Activated CD4-positive, alpha-beta memory T cell treated with anti-CD3 and anti-CD28 coated beads for 36 hours (primary cell): ENCODE data around the gene CABLES1. TPM values are rescaled to one million over a fixed set of nuclear protein-coding genes. Genes with fewer than 3 reads are reported as not detected.
"Not testable (repeated sequence)": the region's sequence is repeated elsewhere in the genome, so short reads cannot be mapped to it uniquely, and the experiment has no call there.

Experiments
- CTCF ChIA-PET: fragments of 350-600 bp; sonication (Branson Sonifier 250); formaldehyde crosslinking; loops from one replicate; lab custom pipeline; 2021; ENCODE audit warnings: antibody characterized with exemption, inconsistent platforms; lab: Charles Lee
- POLR2A ChIA-PET: fragments of 350-600 bp; sonication (Branson Sonifier 250); formaldehyde crosslinking; loops from one replicate; lab custom pipeline; 2021; ENCODE audit warnings: antibody characterized with exemption; lab: Charles Lee
- DNase-seq: peaks from one replicate; pipeline ENCODE4 v3.0.0-alpha.2; 2020
- H3K27ac Mint-ChIP-seq: one replicate; pipeline ENCODE4 v1.8.0; 2021; ENCODE audit warnings: mixed read lengths
- H3K27me3 Mint-ChIP-seq: one replicate; pipeline ENCODE4 v1.8.0; 2021; ENCODE audit warnings: mixed read lengths
- H3K36me3 Mint-ChIP-seq: one replicate; pipeline ENCODE4 v1.8.0; 2021; ENCODE audit warnings: mixed read lengths
- H3K4me1 Mint-ChIP-seq: one replicate; pipeline ENCODE4 v1.8.0; 2021; ENCODE audit warnings: low read depth, mixed read lengths
- H3K4me3 Mint-ChIP-seq: one replicate; pipeline ENCODE4 v1.8.0; 2021; ENCODE audit warnings: mild to moderate bottlenecking, mixed read lengths
- H3K9me3 Mint-ChIP-seq: one replicate; pipeline ENCODE4 v1.8.0; 2021; ENCODE audit warnings: mixed read lengths
- intact Hi-C: fragments of 100-400 bp; cut with micrococcal nuclease; formaldehyde crosslinking; loops from one replicate; pipeline ENCODE4 v1.15.1; 2023
- total RNA-seq, 2 experiments: library from RNA; stranded (reverse); gene quantifications; one replicate each; pipeline ENCODE4 v1.2.3, GENCODE V29; 2021

Gene CABLES1
- total RNA-seq, 2 experiments from 2014 or later: 1.2 to 2.2 TPM

DNA sequence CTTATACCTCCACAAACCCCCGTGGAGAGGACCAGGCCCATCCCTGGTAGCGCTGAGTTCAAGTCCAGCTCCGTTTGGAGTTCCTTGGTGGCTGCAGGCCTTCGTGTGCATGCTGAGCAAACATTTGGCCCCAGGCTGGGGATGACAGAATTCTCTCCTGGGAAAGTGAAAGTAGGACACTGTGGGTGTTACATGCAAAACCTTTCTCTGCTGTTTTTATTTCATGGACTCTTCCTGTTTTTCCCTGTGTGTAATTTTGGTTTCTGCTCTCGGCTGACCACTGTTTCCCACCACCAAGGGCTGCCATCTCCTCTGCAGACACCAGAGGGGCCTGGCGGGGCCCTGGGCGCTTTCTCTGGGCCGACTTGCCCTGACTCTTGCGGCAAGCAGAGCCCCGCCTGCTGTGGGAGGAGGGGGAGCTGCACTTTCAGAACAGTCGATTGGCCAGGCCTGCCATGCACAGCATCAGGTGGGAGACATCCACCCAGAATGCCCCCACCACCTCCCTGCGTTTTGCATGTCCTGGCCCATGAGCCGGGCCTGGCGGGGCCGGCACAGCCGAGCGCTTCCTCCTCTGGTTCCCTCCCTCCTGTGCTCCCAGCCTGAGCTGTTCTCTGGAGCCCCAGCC lies 102.4 kb downstream of the CABLES1 start:
- Mint-ChIP-seq H3K4me1 (peaks cover 22% of the 10 kb centered on the region), H3K36me3 (no peaks in the 10 kb centered on the region), H3K27me3 (peaks cover 1% of the 10 kb centered on the region), H3K4me3 (peak overlapping the region; percentile 45), H3K9me3 (no peaks in the 10 kb centered on the region), H3K27ac (peak overlapping the region; percentile 31)
- intact Hi-C loops: loop anchor here (1.0 to 10.0 kb wide), 2 partner anchors 28 to 403 kb away; no protein-coding TSS in a partner anchor
- ChIA-PET CTCF (interaction anchor here (2.0 kb wide), 1 partner anchor 174 kb away, joined by 6 read pairs; no protein-coding TSS in a partner anchor), POLR2A (no interaction called here)
- peak; percentile 71 for DNase-seq

DNA sequence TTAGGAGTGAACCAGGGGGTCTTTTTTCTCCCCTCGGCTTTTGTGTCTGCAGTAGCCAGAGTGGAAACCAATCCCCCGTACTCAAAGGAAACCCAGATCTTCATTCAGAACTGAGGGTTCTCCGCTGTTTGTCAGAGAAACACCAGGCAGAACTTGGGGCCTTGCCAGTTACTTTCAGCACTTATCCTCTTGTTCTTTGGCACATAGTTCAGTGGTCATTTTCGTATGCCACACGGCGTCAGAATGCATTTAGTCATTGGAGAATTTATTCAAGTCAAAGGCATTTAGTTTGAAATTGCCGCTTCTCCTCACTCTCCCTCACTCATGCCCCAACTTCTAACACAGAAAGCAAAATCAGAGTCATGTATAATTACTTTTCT lies 102.9 kb downstream of the CABLES1 start:
- Mint-ChIP-seq H3K4me1 (peaks cover 20% of the 10 kb centered on the region), H3K36me3 (no peaks in the 10 kb centered on the region), H3K27ac (peak overlapping the region; percentile 31), H3K9me3 (no peaks in the 10 kb centered on the region), H3K4me3 (no peak overlapping the region), H3K27me3 (peaks cover 1% of the 10 kb centered on the region)
- intact Hi-C loops: loop anchor here (10.0 kb wide), 1 partner anchor 403 kb away; no protein-coding TSS in a partner anchor
- ChIA-PET POLR2A (no interaction called here), CTCF (no interaction called here)
- no peak for DNase-seq

DNA sequence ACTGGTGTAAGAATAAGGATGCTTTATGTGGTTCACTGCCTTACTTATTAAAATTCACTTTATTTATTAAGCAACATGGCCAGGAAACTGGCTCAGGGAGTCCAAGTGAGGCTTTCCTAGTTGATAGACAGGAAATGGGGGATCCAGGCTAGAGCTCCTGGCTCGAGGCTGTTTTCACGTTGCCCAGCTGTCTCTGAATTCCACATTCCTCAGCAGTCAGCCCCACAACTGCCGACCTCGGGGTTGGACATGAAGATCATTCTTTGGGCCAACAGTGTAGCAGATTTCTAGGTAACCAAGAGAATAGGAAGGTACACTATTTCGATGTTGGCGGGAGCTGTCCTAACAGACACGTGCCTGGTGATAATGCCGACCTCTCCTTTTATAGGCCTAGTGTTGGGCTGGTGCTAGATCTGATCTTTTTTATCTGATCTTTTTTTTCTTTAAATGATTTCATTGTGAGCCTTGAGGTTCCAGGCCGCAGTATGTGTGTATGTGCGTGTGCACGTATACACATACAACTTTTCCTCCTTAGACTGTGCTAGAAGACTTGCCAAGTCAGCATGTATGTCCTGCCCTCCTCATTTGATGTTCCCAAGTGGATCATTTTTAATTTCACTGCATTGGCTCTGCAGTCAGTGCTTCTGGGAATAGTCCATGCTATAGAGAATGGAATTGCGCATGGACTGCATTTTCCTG lies 103.5 kb downstream of the CABLES1 start:
- no peaks in the 10 kb centered on the region for H3K36me3 Mint-ChIP-seq
- no peak overlapping the region for H3K4me3 Mint-ChIP-seq
- intact Hi-C loops: loop anchor here (10.0 kb wide), 1 partner anchor 404 kb away; no protein-coding TSS in a partner anchor
- peaks cover 20% of the 10 kb centered on the region for H3K4me1 Mint-ChIP-seq
- H3K27ac Mint-ChIP-seq: no peak overlapping the region
- ChIA-PET CTCF (no interaction called here), POLR2A (no interaction called here)
- peaks cover 1% of the 10 kb centered on the region for H3K27me3 Mint-ChIP-seq
- no peaks in the 10 kb centered on the region for H3K9me3 Mint-ChIP-seq
- DNase-seq: no peak

DNA sequence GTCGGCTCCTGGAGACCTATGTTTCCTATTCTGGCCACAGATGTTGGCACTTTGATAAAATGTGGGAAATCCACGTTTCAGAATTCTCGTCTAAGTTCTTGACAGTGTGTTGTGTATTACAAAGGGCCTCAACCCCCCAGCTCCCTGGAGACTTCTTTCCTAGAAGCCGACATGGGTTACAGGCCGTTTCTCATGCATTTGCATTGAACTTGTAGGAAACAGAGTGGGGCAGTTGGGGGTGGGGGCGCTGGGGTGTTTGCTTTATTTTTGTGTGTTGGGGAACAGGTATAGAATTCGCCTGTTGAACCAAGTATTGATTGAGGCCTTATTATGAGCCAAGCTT lies 104.0 kb downstream of the CABLES1 start:
- peaks cover 20% of the 10 kb centered on the region for H3K4me1 Mint-ChIP-seq
- ChIA-PET POLR2A (no interaction called here), CTCF (no interaction called here)
- H3K9me3 Mint-ChIP-seq: no peaks in the 10 kb centered on the region
- no peak overlapping the region for H3K27ac Mint-ChIP-seq
- H3K27me3 Mint-ChIP-seq: peaks cover 1% of the 10 kb centered on the region
- DNase-seq: no peak
- H3K36me3 Mint-ChIP-seq: no peaks in the 10 kb centered on the region
- intact Hi-C loops: loop anchor here (10.0 kb wide), 1 partner anchor 405 kb away; no protein-coding TSS in a partner anchor
- H3K4me3 Mint-ChIP-seq: no peak overlapping the region

DNA sequence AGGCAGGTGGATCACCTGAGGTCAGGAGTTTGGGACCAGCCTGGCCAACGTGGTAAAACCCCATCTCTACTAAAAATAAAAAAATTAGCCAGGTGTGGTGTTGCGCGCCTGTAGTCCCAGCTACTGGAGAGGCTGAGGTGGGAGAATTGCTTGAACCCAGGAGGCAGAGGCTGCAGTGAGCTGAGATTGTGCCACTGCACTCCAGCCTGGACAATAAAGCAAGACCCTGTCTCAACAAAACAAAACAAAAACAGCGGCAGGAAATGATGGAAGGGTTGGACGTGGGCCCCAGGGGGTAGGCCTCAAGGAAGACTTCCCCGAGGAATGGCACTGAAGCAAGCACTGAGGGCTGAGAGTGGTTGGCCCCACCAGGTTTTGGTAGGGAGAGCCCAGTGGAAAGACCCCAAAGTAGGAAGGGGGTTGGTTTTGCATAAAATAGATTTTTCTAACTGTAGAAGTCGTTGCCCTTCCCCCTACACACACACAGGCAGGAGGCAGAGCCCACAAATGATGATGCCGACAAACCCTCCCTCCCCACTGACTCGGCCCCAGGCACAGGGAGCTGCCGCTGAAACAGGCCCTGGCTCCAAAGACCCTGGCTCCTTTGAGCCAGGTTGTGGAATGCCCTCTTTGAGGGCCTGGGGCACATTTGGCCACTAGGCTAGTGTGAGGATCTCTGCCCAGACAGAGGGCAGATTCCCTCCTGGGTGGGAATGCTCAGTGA lies 104.8 kb downstream of the CABLES1 start:
- POLR2A ChIA-PET: no interaction called here
- CTCF ChIA-PET: interaction anchor here (0.6 to 1.2 kb wide), 2 partner anchors 79 to 108 kb away, joined by 3 read pairs; no protein-coding TSS in a partner anchor
- H3K27me3 Mint-ChIP-seq: peaks cover 1% of the 10 kb centered on the region

DNA sequence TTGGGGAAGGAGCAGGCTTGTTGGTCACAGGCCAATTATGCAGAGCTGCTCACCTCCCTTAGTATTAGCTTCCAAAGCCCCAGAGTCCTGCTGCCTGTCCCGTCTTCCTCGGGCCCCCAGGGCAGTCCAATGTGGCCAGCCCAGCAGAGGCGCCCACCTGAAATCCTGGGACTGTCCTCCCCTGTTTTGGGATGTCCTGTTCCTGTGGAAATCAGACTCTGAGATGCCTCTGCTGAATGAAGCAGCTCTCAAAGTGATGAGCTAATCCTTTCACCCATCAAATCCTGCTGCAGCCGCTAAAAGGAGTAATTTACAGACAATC lies 105.3 kb downstream of the CABLES1 start:
- ChIA-PET POLR2A (no interaction called here), CTCF (interaction anchor here (0.6 to 1.2 kb wide), 2 partner anchors 80 to 109 kb away, joined by 3 read pairs; no protein-coding TSS in a partner anchor)
- Mint-ChIP-seq H3K27ac (no peak overlapping the region), H3K4me1 (peaks cover 20% of the 10 kb centered on the region), H3K9me3 (no peaks in the 10 kb centered on the region), H3K4me3 (no peak overlapping the region), H3K27me3 (peaks cover 1% of the 10 kb centered on the region), H3K36me3 (no peaks in the 10 kb centered on the region)
- DNase-seq: no peak
- intact Hi-C loops: no loop called here

More for the DNA sequence above, 104.8 kb downstream of the CABLES1 start:
- Mint-ChIP-seq H3K27ac (no peak overlapping the region), H3K4me3 (no peak overlapping the region), H3K36me3 (no peaks in the 10 kb centered on the region), H3K9me3 (no peaks in the 10 kb centered on the region), H3K4me1 (peaks cover 20% of the 10 kb centered on the region)
- intact Hi-C loops: loop anchor here (10.0 kb wide), 1 partner anchor 405 kb away; no protein-coding TSS in a partner anchor
- no peak for DNase-seq

DNA sequence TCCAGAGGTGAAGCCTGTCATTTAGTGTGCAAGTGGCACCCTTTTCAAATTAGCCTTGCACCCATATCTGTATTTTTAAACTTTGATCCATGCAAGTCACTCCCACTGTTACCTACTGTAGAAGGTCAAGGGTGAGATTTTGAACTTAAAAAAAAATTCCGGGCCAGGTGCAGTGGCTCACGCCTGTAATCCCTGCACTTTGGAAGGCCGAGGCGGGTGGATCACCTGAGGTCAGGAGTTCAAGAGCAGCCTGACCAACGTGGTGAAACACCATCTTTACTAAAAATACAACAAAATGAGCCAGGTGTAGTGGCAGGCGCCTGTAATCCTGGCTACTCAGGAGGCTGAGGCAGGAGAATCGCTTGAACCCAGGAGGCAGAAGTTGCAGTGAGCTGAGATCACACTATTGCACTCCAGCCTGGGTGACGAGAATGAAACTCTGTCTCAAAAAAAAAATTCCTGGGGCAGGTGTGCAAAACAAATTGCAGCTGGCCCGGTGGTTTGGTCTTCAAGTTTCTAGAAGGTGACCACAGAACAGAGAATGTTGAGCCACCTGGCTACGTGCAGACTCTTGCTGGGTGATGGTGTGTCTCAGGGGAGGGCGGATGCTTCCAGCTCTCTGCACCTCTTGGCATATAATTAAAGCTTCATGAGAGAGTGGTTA lies 106.7 kb downstream of the CABLES1 start:
- DNase-seq, H3K36me3 Mint-ChIP-seq, POLR2A ChIA-PET, H3K27ac Mint-ChIP-seq, H3K27me3 Mint-ChIP-seq, H3K9me3 Mint-ChIP-seq, intact Hi-C loops, H3K4me3 Mint-ChIP-seq, CTCF ChIA-PET: not testable (repeated sequence)
- peaks cover 20% of the 10 kb centered on the region for H3K4me1 Mint-ChIP-seq

DNA sequence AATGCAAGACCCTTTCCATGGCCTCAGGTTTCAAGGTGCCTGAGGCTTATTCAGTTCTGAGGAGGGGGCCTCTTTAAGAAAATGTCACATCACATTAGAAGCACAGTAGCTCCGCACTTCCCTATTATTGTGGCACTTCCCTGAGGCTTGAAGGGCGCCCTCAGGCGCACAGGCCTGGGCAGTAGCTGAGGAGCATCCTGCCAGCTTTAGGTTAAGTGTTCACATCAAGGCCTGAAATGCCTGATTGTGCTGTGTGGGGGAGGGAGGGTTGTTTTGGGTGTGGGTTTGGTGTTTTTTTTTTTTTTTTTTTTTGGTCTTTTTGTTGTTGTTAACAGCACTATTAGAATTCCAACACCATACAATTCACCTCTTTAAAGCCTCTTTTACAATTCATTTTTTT lies 107.9 kb downstream of the CABLES1 start:
- DNase-seq: no peak
- CTCF ChIA-PET: no interaction called here

DNA sequence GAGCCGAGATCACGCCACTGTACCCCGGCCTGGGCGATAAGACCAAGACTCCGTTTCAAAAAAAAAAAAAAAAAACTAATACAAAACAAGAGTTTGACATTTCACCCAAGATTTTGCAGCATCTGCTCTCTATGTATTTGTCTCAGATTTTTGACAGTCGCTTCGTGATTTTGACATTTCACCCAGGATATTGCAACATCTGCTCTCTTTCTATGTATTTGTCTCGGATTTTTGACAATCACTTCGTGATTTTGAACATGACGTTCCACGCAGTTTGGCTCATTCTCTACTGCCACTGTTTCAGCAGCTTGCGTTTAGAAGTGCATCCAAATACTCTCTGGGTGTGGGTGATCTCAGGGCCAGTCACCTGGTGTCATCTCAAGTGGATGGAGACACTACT lies 108.5 kb downstream of the CABLES1 start:
- intact Hi-C loops: no loop called here
- POLR2A ChIA-PET: no interaction called here
- Mint-ChIP-seq H3K9me3 (no peaks in the 10 kb centered on the region), H3K4me1 (peaks cover 1% of the 10 kb centered on the region), H3K36me3 (no peaks in the 10 kb centered on the region), H3K27ac (no peak overlapping the region), H3K4me3 (no peak overlapping the region), H3K27me3 (no peaks in the 10 kb centered on the region)
- CTCF ChIA-PET: no interaction called here
- no peak for DNase-seq

More for the DNA sequence above, 107.9 kb downstream of the CABLES1 start:
- H3K9me3 Mint-ChIP-seq: no peaks in the 10 kb centered on the region
- H3K27ac Mint-ChIP-seq: no peak overlapping the region
- no peaks in the 10 kb centered on the region for H3K27me3 Mint-ChIP-seq
- intact Hi-C loops: no loop called here
- POLR2A ChIA-PET: no interaction called here
- H3K36me3 Mint-ChIP-seq: no peaks in the 10 kb centered on the region
- H3K4me3 Mint-ChIP-seq: no peak overlapping the region
- peaks cover 8% of the 10 kb centered on the region for H3K4me1 Mint-ChIP-seq

DNA sequence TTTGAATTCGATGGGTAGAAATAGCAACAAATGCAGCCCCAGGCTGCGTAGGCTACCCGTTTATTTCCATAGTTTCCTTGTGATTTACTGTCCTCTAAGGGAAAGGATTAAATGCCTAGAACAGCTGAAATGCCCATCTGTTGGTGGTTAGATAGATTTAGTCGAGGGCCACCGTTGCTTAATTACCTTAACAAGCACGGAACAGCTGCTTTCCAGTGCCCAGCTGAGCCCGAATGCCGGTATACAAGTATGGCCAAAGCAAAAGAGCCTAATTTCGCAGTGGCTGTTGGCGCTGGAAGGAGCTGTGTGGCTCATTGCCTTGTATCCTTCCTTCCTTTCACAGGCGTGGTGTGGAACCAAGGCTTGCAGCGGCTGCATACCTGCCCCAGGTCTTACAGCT lies 109.1 kb downstream of the CABLES1 start:
- Mint-ChIP-seq H3K9me3 (no peaks in the 10 kb centered on the region), H3K27me3 (no peaks in the 10 kb centered on the region), H3K4me3 (no peak overlapping the region), H3K36me3 (no peaks in the 10 kb centered on the region), H3K4me1 (no peaks in the 10 kb centered on the region), H3K27ac (no peak overlapping the region)
- POLR2A ChIA-PET: no interaction called here
- intact Hi-C loops: no loop called here
- CTCF ChIA-PET: no interaction called here
- no peak for DNase-seq

DNA sequence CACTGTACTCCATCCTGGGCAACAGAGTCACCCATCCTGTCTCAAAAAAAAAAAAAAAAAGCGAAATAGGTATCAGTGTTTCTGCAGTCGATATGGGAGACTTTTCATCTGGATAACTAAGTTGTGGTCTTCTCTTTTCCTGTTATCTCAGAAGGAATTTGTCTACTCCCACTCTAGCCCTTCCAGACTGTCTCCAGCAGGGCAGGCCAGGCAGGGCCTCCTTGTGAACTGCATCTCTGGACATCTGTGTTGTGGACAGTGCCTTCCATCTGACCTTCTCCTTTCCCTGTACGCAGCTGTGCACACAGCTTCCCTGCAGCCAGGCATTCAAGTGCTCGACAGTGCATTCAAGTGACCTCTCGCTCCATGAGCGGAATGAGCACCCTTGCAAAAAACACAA lies 110.2 kb downstream of the CABLES1 start:
- CTCF ChIA-PET: no interaction called here
- Mint-ChIP-seq H3K27ac (no peak overlapping the region), H3K9me3 (no peaks in the 10 kb centered on the region), H3K4me3 (no peak overlapping the region), H3K27me3 (no peaks in the 10 kb centered on the region), H3K4me1 (no peaks in the 10 kb centered on the region), H3K36me3 (no peaks in the 10 kb centered on the region)
- POLR2A ChIA-PET: no interaction called here
- no peak for DNase-seq
- intact Hi-C loops: no loop called here

DNA sequence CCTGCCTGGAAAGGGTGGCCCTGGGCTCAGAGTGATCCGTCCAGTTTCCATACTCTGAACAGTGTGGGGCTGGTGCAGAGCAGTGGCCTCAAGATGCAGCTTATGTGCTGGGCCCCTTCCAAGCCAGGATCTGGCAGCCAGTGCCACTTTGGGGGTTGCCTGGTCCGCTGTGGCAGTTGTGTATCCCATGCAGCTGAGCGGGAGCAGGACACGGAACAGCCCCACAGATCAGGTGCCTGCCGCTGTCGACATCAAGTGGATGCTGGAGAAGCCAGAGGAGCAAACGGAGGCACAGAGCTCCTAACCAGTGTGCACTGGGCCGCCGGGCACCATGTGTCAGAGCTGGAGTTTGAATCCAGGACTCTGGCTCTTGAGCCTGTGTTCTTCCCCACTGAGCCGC lies 112.0 kb downstream of the CABLES1 start:
- POLR2A ChIA-PET: no interaction called here

More for the DNA sequence above, 112.0 kb downstream of the CABLES1 start:
- DNase-seq: no peak
- no peaks in the 10 kb centered on the region for H3K36me3 Mint-ChIP-seq
- no peaks in the 10 kb centered on the region for H3K27me3 Mint-ChIP-seq
- no peak overlapping the region for H3K27ac Mint-ChIP-seq
- intact Hi-C loops: no loop called here
- CTCF ChIA-PET: no interaction called here
- H3K4me1 Mint-ChIP-seq: peaks cover 3% of the 10 kb centered on the region
- no peak overlapping the region for H3K4me3 Mint-ChIP-seq
- no peaks in the 10 kb centered on the region for H3K9me3 Mint-ChIP-seq
